HepG2 (cell line): ENCODE results near the gene GJD3. TPM values are rescaled to one million over a fixed set of nuclear protein-coding genes. Genes with fewer than 3 reads are reported as not detected.
A peak's percentile ranks its signal among the peaks of the same experiment; 100 is the strongest.

Experiments
- ATAC-seq: fragments of 200-7000 bp; cut with Tn5 transposase; 3 replicates; pipeline ENCODE4 v1.9.1; 2020; ENCODE audit warnings: mild to moderate bottlenecking, moderate library complexity
- BruUV-seq: library from RNA; stranded (reverse); fragments of 400-500 nt; replicated peaks from 2 replicates; lab custom pipeline; 2021; lab: Mats Ljungman, UMichigan
- CTCF ChIA-PET: fragments of 300-600 bp; formaldehyde crosslinking; extraction: SDS; loops from one replicate; lab custom pipeline; 2021; ENCODE audit warnings: low total read pairs, inconsistent platforms, low intra/inter-chr PET ratio; lab: Yijun Ruan, JAX
- POLR2A ChIA-PET: fragments of 350-600 bp; sonication (Branson Sonifier 250); formaldehyde crosslinking; loops from one replicate; lab custom pipeline; 2020; ENCODE audit warnings: antibody characterized with exemption, inconsistent platforms; lab: Yijun Ruan, JAX
- DNase-seq: peaks from one replicate; pipeline ENCODE4 v3.0.0-alpha.2; 2015; ENCODE audit warnings: low spot score
- FAIRE-seq: peaks from 3 replicates; lab custom pipeline; 2011; peaks lifted over from hg19 to GRCh38; lab: Jason Lieb, UNC
- H2AFZ ChIP-seq: one replicate; pipeline ENCODE4 v1.6.1; 2011; ENCODE audit warnings: low read length, inconsistent platforms
- H3K27ac ChIP-seq: fragments of 300-600 bp; 3 replicates; pipeline ENCODE4 v1.8.0; 2011; ENCODE audit warnings: mixed run types, mild to moderate bottlenecking, mixed read lengths, low read length, inconsistent platforms; ENCODE audit not compliant: insufficient read depth; ENCODE audit errors: extremely low read length
- H3K27me3 ChIP-seq, 2 experiments: fragments of 200-600 bp in 1 of 2; 2 replicates in 1 of 2; 3 replicates in 1 of 2; pipeline versions ENCODE4 v1.6.0 to v1.8.0; 2011; ENCODE audit warnings: low read length in 2 of 2, mild to moderate bottlenecking in 2 of 2, moderate library complexity in 2 of 2, inconsistent platforms in 1 of 2; ENCODE audit not compliant: insufficient read depth in 2 of 2, control insufficient read depth in 1 of 2
- H3K36me3 ChIP-seq, 2 experiments: fragments of 200-600 bp in 1 of 2; replicated peaks in 1 of 2; 2 replicates in 1 of 2; 3 replicates in 1 of 2; pipeline versions ENCODE4 v1.5.1 to v1.8.0; 2011; ENCODE audit warnings: low read length in 2 of 2, inconsistent platforms in 1 of 2; ENCODE audit not compliant: insufficient read depth in 2 of 2, control insufficient read depth in 1 of 2
- H3K4me1 ChIP-seq: 2 replicates; pipeline ENCODE4 v1.5.1; 2012; ENCODE audit warnings: low read length, inconsistent platforms; ENCODE audit not compliant: insufficient read depth
- H3K4me2 ChIP-seq: 2 replicates; pipeline ENCODE4 v1.6.0; 2011; ENCODE audit warnings: low read depth, low read length, inconsistent platforms
- H3K4me3 ChIP-seq, 3 experiments: fragments of 200-600 bp in 1 of 3; sonication (generic), shearing (Covaris generic) in 1 of 3; replicated peaks in 1 of 3; 2 replicates each; pipeline ENCODE4 v1.5.1; 2011 to 2016; ENCODE audit warnings: low read length in 3 of 3, inconsistent platforms in 2 of 3, low read depth in 2 of 3, mild to moderate bottlenecking in 2 of 3, control low read depth in 1 of 3, mixed read lengths in 1 of 3; ENCODE audit not compliant: insufficient read depth in 1 of 3
- H3K79me2 ChIP-seq: one replicate; pipeline ENCODE4 v1.6.1; 2011; ENCODE audit warnings: low read length, inconsistent platforms; ENCODE audit not compliant: insufficient read depth
- H3K9ac ChIP-seq: 2 replicates; pipeline ENCODE4 v1.6.0; 2011; ENCODE audit warnings: mild to moderate bottlenecking, low read depth, low read length, inconsistent platforms; ENCODE audit not compliant: insufficient read depth
- H3K9me3 ChIP-seq: 2 replicates; pipeline ENCODE4 v1.5.1; 2012; ENCODE audit warnings: mild to moderate bottlenecking, low read length
- H4K20me1 ChIP-seq: 2 replicates; pipeline ENCODE4 v1.6.0; 2011; ENCODE audit warnings: inconsistent platforms, mild to moderate bottlenecking, low read length, moderate library complexity; ENCODE audit not compliant: insufficient read depth
- HDAC1 ChIP-seq: sonication (generic); formaldehyde crosslinking; IDR thresholded peaks from 2 replicates; pipeline ENCODE4 v1.5.1; 2020; ENCODE audit warnings: mild to moderate bottlenecking, missing genetic modification reagents
- HNRNPUL1 ChIP-seq: fragments of 200-400 bp; formaldehyde crosslinking; IDR thresholded peaks from 2 replicates; pipeline ENCODE4 v1.6.1; 2017; ENCODE audit warnings: low read depth, mild to moderate bottlenecking, low read length, moderate library complexity
- POLR2G ChIP-seq: fragments of 200-400 bp; formaldehyde crosslinking; IDR thresholded peaks from 2 replicates; pipeline ENCODE4 v1.6.1; 2018; ENCODE audit warnings: mild to moderate bottlenecking, low read depth, low read length, moderate library complexity
- SNRNP70 ChIP-seq: fragments of 200-400 bp; formaldehyde crosslinking; IDR thresholded peaks from 2 replicates; pipeline ENCODE4 v1.6.1; 2017; ENCODE audit warnings: mild to moderate bottlenecking, low read depth, low read length, moderate library complexity
- SOX13 ChIP-seq, 3 experiments: fragments of 450-650 bp in 1 of 3; sonication (generic) in 1 of 3; formaldehyde crosslinking in 1 of 3; IDR thresholded peaks in 2 of 3; conservative IDR thresholded peaks in 1 of 3; 2 replicates each; pipeline versions ENCODE4 v1.5.0 to v1.6.1; 2016 to 2020; ENCODE audit warnings: antibody characterized with exemption in 1 of 3, mild to moderate bottlenecking in 1 of 3, missing compliant biosample characterization in 1 of 3, missing genetic modification reagents in 1 of 3, moderate library complexity in 1 of 3
- TBX2 ChIP-seq: sonication (generic); formaldehyde crosslinking; IDR thresholded peaks from 2 replicates; pipeline ENCODE4 v1.5.0; 2020; ENCODE audit warnings: missing genetic modification reagents, mild to moderate bottlenecking, borderline replicate concordance
- ZBTB37 ChIP-seq: sonication (generic); formaldehyde crosslinking; IDR thresholded peaks from 2 replicates; pipeline ENCODE4 v1.4.0; 2020; ENCODE audit warnings: mild to moderate bottlenecking, missing genetic modification reagents
- ZBTB8A ChIP-seq: sonication (generic); formaldehyde crosslinking; IDR thresholded peaks from 2 replicates; pipeline ENCODE4 v1.4.0; 2020; ENCODE audit warnings: mild to moderate bottlenecking, low read depth, missing genetic modification reagents, borderline replicate concordance
- ZFP36L2 ChIP-seq: sonication (generic); formaldehyde crosslinking; IDR thresholded peaks from 2 replicates; pipeline ENCODE4 v1.4.0; 2020; ENCODE audit warnings: missing genetic modification reagents
- ZNF205 ChIP-seq: IDR thresholded peaks from 2 replicates; pipeline ENCODE4 v1.6.1; 2018; ENCODE audit warnings: missing biosample characterization, missing genetic modification reagents
- ZNF235 ChIP-seq: sonication (generic); formaldehyde crosslinking; IDR thresholded peaks from 2 replicates; pipeline ENCODE4 v1.8.1; 2023; ENCODE audit warnings: mild to moderate bottlenecking, missing genetic modification reagents, borderline replicate concordance
- ZNF350 ChIP-seq: sonication (generic); formaldehyde crosslinking; IDR thresholded peaks from 2 replicates; pipeline ENCODE4 v1.4.0; 2020; ENCODE audit warnings: mild to moderate bottlenecking, low read depth, missing genetic modification reagents, borderline replicate concordance
- ZNF446 ChIP-seq: sonication (generic); formaldehyde crosslinking; IDR thresholded peaks from 2 replicates; pipeline ENCODE4 v1.5.0; 2020; ENCODE audit warnings: mild to moderate bottlenecking, missing genetic modification reagents
- ZNF720 ChIP-seq: sonication (generic); formaldehyde crosslinking; IDR thresholded peaks from 2 replicates; pipeline ENCODE4 v1.4.0; 2020; ENCODE audit warnings: missing genetic modification reagents
- WGBS: methylation state at CpG from one replicate; pipeline ENCODE4 v1.1.6; 2017; ENCODE audit warnings: low lambda C conversion rate; 5-methylcytosine and 5-hydroxymethylcytosine counted together
- in situ Hi-C: cut with HindIII; loops from 2 replicates; pipeline ENCODE4 v1.10.0; 2017; ENCODE audit warnings: low pct_unique_long_range_greater_than_20kb; ENCODE audit not compliant: extremely low pct_ligation_motif_present
- intact Hi-C: fragments of 100-400 bp; cut with micrococcal nuclease; formaldehyde crosslinking; loops from one replicate; pipeline ENCODE4 v1.10.0; 2022; ENCODE audit not compliant: unreplicated experiment
- polyA plus RNA-seq, 8 experiments: library from polyadenylated mRNA; depleted of rRNA in 3 of 8; stranded (reverse) in 7 of 8; unstranded in 1 of 8; fragments of >200 nt; fragmentation: Illumina TruSeq in 4 of 8; extraction: Trizol in 4 of 8; gene quantifications; 2 replicates each; pipeline versions ENCODE4 v1.2.1 to v1.2.3, GENCODE V29; 2011 to 2016; ENCODE audit warnings: low read depth in 4 of 8, missing spikeins in 1 of 8, mixed read lengths in 1 of 8; ENCODE audit not compliant: insufficient read depth in 1 of 8
- total RNA-seq, 5 experiments: library from RNA; depleted of rRNA; stranded (reverse); fragments of >200 nt; fragmentation: Illumina TruSeq; extraction: Trizol; gene quantifications; 2 replicates each; pipeline ENCODE4 v1.2.3, GENCODE V29; 2016; ENCODE audit warnings: low read depth in 1 of 5

GJD3 gene
- total and polyA plus RNA-seq, 2 of the 13 experiments (the other 11 are each of a cell fraction or from before 2014, with no cell fraction given) = not detected

DNA sequence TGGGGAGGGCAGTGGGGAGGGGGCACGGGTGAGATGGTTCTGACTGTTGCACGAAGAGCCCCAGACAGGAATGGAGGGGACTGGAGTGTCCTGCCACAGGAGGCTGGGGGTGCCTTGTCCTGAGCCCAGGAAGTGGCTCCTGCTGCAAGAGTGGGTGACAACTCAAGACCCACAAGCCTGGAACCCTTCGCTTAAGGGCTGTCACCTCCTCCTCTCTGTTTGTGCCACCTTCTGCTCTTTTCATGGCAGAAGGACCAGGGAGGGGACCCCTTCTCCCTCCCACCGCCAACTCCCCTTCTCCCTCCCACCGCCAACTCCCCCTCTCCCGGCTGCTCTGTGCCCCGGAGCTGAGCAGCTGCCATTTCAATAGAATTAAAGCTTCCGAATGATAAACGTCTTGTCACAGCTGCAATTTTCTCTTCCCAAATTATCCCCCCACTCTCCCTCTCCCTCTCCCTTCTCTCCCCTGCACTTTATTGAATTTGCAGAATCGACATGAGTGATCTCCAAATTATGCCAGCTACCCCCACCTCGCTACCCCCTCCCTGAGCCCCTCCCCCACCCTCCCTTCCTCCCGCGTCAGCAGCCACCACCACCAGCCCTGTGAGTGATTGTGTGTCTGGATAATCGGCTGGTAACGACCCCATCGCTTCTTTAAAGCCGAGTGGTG, 13.7 kb downstream of the GJD3 start:
- no peak for TF ChIP-seq ZNF235
- TF ChIP-seq ZBTB37 (CRISPR knock-in tag) = no peak
- no peak for TF ChIP-seq ZNF350
- TF ChIP-seq ZNF446 (CRISPR knock-in tag) = no peak
- no peak for TF ChIP-seq TBX2
- no peak for TF ChIP-seq ZNF205
- TF ChIP-seq SNRNP70 = no peak
- TF ChIP-seq HDAC1 (CRISPR knock-in tag) = no peak
- no peak for TF ChIP-seq ZFP36L2 (CRISPR knock-in tag)
- no peak for TF ChIP-seq ZBTB8A
- no peak for TF ChIP-seq POLR2G
- no peak for TF ChIP-seq ZNF720 (CRISPR knock-in tag)
- TF ChIP-seq SOX13 (IDR thresholded peaks at IDR 0.05) = no peak
- no peak for TF ChIP-seq SOX13 (CRISPR knock-in tag; conservative IDR thresholded peaks at IDR 0.05 in 1 of 2, IDR thresholded peaks at IDR 0.05 in 1 of 2)
- TF ChIP-seq HNRNPUL1 = no peak
- TSS peak; percentile 20 for BruUV-seq
- Histone ChIP-seq H4K20me1 (no peaks in the 10 kb centered on the region), H3K27me3 (no peaks in the 10 kb centered on the region), H3K79me2 (peaks cover 14% of the 10 kb centered on the region), H2AFZ (no peak overlapping the region), H3K4me3 (no peak overlapping the region), H3K9me3 (no peaks in the 10 kb centered on the region), H3K27ac (no peak overlapping the region), H3K4me1 (peaks cover 73% of the 10 kb centered on the region), H3K36me3 (peaks cover 27 to 38% of the 10 kb centered on the region in 2 experiments), H3K4me2 (no peak overlapping the region), H3K9ac (no peak overlapping the region)
- DNase-seq (no peak), ATAC-seq (no peak), FAIRE-seq (no peak)
- in situ Hi-C loops = loop anchor here (5.0 to 10.0 kb wide), 2 partner anchors 34 to 146 kb away; no protein-coding TSS in a partner anchor
- intact Hi-C loops = no loop called here
- 93% methylated on average over 17 of the region's 17 CpGs for WGBS
- POLR2A ChIA-PET = interaction anchor here (0.5 to 3.4 kb wide), 5 partner anchors 9 to 88 kb away, joined by 3 to 27 read pairs (median 19); partner anchors contain the start of gene RARA
- CTCF ChIA-PET = interaction anchor here (0.9 kb wide), 1 partner anchor 48 kb away, joined by 3 read pairs; no protein-coding TSS in a partner anchor
